H9 (cell line): ENCODE results near the gene AHSP. TPM values are rescaled to one million over a fixed set of nuclear protein-coding genes. Genes with fewer than 3 reads are reported as not detected.
A peak's percentile ranks its signal among the peaks of the same experiment; 100 is the strongest.
"Not testable (repeated sequence)": the region's sequence is repeated elsewhere in the genome, so short reads cannot be mapped to it uniquely, and the experiment has no call there.

Experiments
- DNase-seq: peaks from one replicate; pipeline ENCODE4 v3.0.0-alpha.2; 2017
- H2AFZ ChIP-seq: one replicate; pipeline ENCODE4 v1.6.1; 2013; ENCODE audit warnings: mild to moderate bottlenecking, low read length, control low read depth, moderate library complexity
- H2AK5ac ChIP-seq: 2 replicates; pipeline ENCODE4 v1.6.1; 2013; ENCODE audit warnings: low read length, control low read depth, mixed read lengths; ENCODE audit not compliant: insufficient read length
- H2BK120ac ChIP-seq: one replicate; pipeline ENCODE4 v1.6.1; 2013; ENCODE audit warnings: low read depth, mild to moderate bottlenecking, low read length, control low read depth, inconsistent platforms; ENCODE audit not compliant: poor library complexity, severe bottlenecking
- H2BK12ac ChIP-seq: 2 replicates; pipeline ENCODE4 v1.6.1; 2013; ENCODE audit warnings: low read length, control low read depth, mixed read lengths, low read depth; ENCODE audit not compliant: insufficient read length
- H2BK15ac ChIP-seq: 2 replicates; pipeline ENCODE4 v1.6.1; 2013; ENCODE audit warnings: low read depth, low read length, control low read depth
- H2BK20ac ChIP-seq: one replicate; pipeline ENCODE4 v1.6.1; 2013; ENCODE audit warnings: low read depth, mild to moderate bottlenecking, low read length, control low read depth, inconsistent platforms; ENCODE audit not compliant: poor library complexity, severe bottlenecking
- H2BK5ac ChIP-seq: 2 replicates; pipeline ENCODE4 v1.6.1; 2013; ENCODE audit warnings: low read length, control low read depth, mixed read lengths; ENCODE audit not compliant: insufficient read length
- H3K14ac ChIP-seq: 2 replicates; pipeline ENCODE4 v1.6.1; 2013; ENCODE audit warnings: low read length, control low read depth; ENCODE audit not compliant: insufficient read depth
- H3K18ac ChIP-seq: 2 replicates; pipeline ENCODE4 v1.6.1; 2013; ENCODE audit warnings: low read depth, mild to moderate bottlenecking, mixed read lengths, low read length, control low read depth; ENCODE audit not compliant: insufficient read length
- H3K23ac ChIP-seq: 2 replicates; pipeline ENCODE4 v1.6.1; 2013; ENCODE audit warnings: low read length, control low read depth, mixed read lengths, low read depth; ENCODE audit not compliant: insufficient read length
- H3K23me2 ChIP-seq: 2 replicates; pipeline ENCODE4 v1.6.1; 2013; ENCODE audit warnings: low read depth, mild to moderate bottlenecking, mixed read lengths, low read length, control low read depth; ENCODE audit not compliant: insufficient read length, poor library complexity, severe bottlenecking
- H3K27ac ChIP-seq: 2 replicates; pipeline ENCODE4 v1.5.1; 2013; ENCODE audit warnings: low read length, control low read depth, mixed read lengths, low read depth; ENCODE audit not compliant: insufficient read length
- H3K27me3 ChIP-seq: 2 replicates; pipeline ENCODE4 v1.6.1; 2013; ENCODE audit warnings: low read length, control low read depth, inconsistent platforms; ENCODE audit not compliant: insufficient read depth
- H3K4ac ChIP-seq: 2 replicates; pipeline ENCODE4 v1.6.1; 2013; ENCODE audit warnings: low read depth, mild to moderate bottlenecking, control low read depth, inconsistent platforms, low read length, moderate library complexity
- H3K4me1 ChIP-seq: 2 replicates; pipeline ENCODE4 v1.6.1; 2013; ENCODE audit warnings: low read length, control low read depth, inconsistent platforms; ENCODE audit not compliant: insufficient read depth
- H3K4me2 ChIP-seq: 2 replicates; pipeline ENCODE4 v1.6.1; 2013; ENCODE audit warnings: low read length, control low read depth, mixed read lengths; ENCODE audit not compliant: insufficient read length, insufficient read depth
- H3K56ac ChIP-seq: 2 replicates; pipeline ENCODE4 v1.6.1; 2013; ENCODE audit warnings: low read depth, mild to moderate bottlenecking, mixed read lengths, low read length, control low read depth; ENCODE audit not compliant: insufficient read length
- H3K79me1 ChIP-seq: 2 replicates; pipeline ENCODE4 v1.6.1; 2013; ENCODE audit warnings: low read depth, mild to moderate bottlenecking, moderate library complexity, low read length, control low read depth, inconsistent platforms; ENCODE audit not compliant: insufficient read depth, poor library complexity, severe bottlenecking
- H3K79me2 ChIP-seq: 2 replicates; pipeline ENCODE4 v1.6.1; 2013; ENCODE audit warnings: low read length, control low read depth, inconsistent platforms; ENCODE audit not compliant: insufficient read depth
- H3K9ac ChIP-seq: 2 replicates; pipeline ENCODE4 v1.6.1; 2013; ENCODE audit warnings: low read length, control low read depth, mixed read lengths; ENCODE audit not compliant: insufficient read length; ENCODE audit errors: extremely low read depth
- H3K9me3 ChIP-seq: one replicate; pipeline ENCODE4 v1.6.1; 2013; ENCODE audit warnings: low read depth, low read length, inconsistent platforms; ENCODE audit not compliant: control insufficient read depth
- H3T11ph ChIP-seq: one replicate; pipeline ENCODE4 v1.6.1; 2013; ENCODE audit warnings: mild to moderate bottlenecking, low read length, control low read depth, inconsistent platforms
- H4K20me1 ChIP-seq: one replicate; pipeline ENCODE4 v1.6.1; 2013; ENCODE audit not compliant: control insufficient read depth, insufficient read length, insufficient read depth
- H4K5ac ChIP-seq: 2 replicates; pipeline ENCODE4 v1.6.1; 2013; ENCODE audit warnings: low read depth, mild to moderate bottlenecking, mixed read lengths, low read length, control low read depth; ENCODE audit not compliant: insufficient read length
- H4K8ac ChIP-seq: replicated peaks from 2 replicates; pipeline ENCODE4 v1.6.1; 2013; ENCODE audit warnings: low read length, control low read depth, mixed read lengths, low read depth; ENCODE audit not compliant: insufficient read length
- H4K91ac ChIP-seq: 2 replicates; pipeline ENCODE4 v1.6.1; 2013; ENCODE audit warnings: low read depth, mild to moderate bottlenecking, moderate library complexity, mixed read lengths, low read length, control low read depth; ENCODE audit not compliant: insufficient read length
- H3K27ac Mint-ChIP-seq, 3 experiments: 2 replicates in 2 of 3; 3 replicates in 1 of 3; pipeline ENCODE4 v1.8.0; 2020 to 2021; ENCODE audit warnings: mixed read lengths in 3 of 3, mild to moderate bottlenecking in 1 of 3, moderate library complexity in 1 of 3
- H3K27me3 Mint-ChIP-seq: 2 replicates; pipeline ENCODE4 v1.8.0; 2021; ENCODE audit warnings: low read depth, mild to moderate bottlenecking, moderate library complexity, mixed read lengths
- H3K36me3 Mint-ChIP-seq, 3 experiments: 2 replicates in 2 of 3; 3 replicates in 1 of 3; pipeline ENCODE4 v1.8.0; 2020 to 2021; ENCODE audit warnings: low read depth in 3 of 3, mixed read lengths in 3 of 3; ENCODE audit not compliant: insufficient read depth in 1 of 3
- H3K4me1 Mint-ChIP-seq, 2 experiments: 2 replicates each; pipeline ENCODE4 v1.8.0; 2020; ENCODE audit warnings: mixed read lengths in 2 of 2
- H3K4me3 Mint-ChIP-seq, 2 experiments: 2 replicates in 1 of 2; 3 replicates in 1 of 2; pipeline ENCODE4 v1.8.0; 2020 to 2021; ENCODE audit warnings: mild to moderate bottlenecking in 2 of 2, mixed read lengths in 2 of 2, moderate library complexity in 1 of 2
- H3K9me3 Mint-ChIP-seq, 2 experiments: 2 replicates in 1 of 2; 3 replicates in 1 of 2; pipeline ENCODE4 v1.8.0; 2020; ENCODE audit warnings: mild to moderate bottlenecking in 2 of 2, mixed read lengths in 2 of 2, moderate library complexity in 1 of 2
- WGBS: extraction: QIAGEN DNeasy Blood & Tissue Kit; methylation state at CpG from one replicate; pipeline ENCODE4 v1.1.7; 2013; ENCODE audit warnings: missing lambda C conversion rate, low lambda C conversion rate, mixed read lengths; ENCODE audit not compliant: insufficient read length; ENCODE audit errors: extremely low coverage; 5-methylcytosine and 5-hydroxymethylcytosine counted together
- total RNA-seq: library from RNA; stranded (reverse); gene quantifications from 2 replicates; pipeline ENCODE4 v1.2.1, GENCODE V29; 2021
- TF ChIP-seq, protein P1 (sequence below): fragments of 200-600 bp; sonication (generic); conservative IDR thresholded peaks from 3 replicates; pipeline ENCODE4 v1.8.0; 2021; ENCODE audit warnings: antibody characterized with exemption, mild to moderate bottlenecking

AHSP gene
- total RNA-seq, 1 experiment from 2014 or later = not detected

DNA sequence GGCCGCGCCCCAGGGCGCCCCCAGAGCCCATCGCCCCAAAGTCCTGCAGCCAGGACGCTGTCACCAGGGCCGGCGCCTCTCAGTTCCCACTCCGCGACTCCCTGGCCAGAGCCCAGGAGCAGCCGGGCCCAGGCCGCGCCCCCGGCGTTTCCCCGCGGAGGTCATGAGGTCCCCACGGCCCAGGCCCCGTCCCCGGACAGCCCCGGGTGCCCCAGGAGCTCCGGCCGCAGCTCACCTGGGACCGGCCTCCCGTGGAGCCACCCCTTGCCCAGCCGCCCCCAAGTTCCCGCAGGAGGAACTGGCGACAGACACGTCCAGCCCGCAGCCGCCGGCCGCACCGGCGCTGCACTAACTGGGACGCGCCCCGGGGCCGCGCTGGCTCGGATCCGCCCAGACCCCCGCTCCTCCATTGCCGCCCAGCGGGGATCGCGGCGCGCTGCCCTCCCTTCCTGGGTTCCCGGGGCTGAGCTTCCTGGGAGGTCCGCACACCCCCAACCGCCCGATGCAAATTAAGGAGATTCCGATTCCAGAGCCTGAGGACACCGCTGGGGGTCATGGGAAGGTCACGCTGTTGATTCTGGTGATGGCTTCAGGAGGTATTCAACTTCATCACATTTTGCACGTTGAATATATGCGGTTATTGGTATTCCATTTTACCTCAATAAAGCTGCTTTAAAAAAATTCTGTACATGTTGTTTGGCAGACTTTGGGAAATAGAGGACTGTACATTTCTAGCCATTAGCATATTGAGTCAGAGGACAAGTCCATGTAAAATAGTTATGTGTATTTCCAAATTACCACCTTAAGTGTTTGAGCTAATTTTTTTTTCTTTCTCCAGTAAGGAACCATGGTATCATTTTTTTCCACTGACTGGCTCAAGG, 9.9 kb downstream of the AHSP start:
- H3K27me3 Mint-ChIP-seq = peaks cover 9% of the 10 kb centered on the region
- Histone ChIP-seq H3K27ac (no peak overlapping the region), H2AK5ac (no peak overlapping the region), H2BK15ac (no peak overlapping the region), H3K18ac (no peak overlapping the region), H3K23me2 (peaks cover 9% of the 10 kb centered on the region), H4K91ac (no peak overlapping the region), H3K4ac (no peak overlapping the region), H4K20me1 (no peaks in the 10 kb centered on the region), H4K8ac (no peak overlapping the region), H3K4me2 (no peak overlapping the region), H3T11ph (no peak overlapping the region), H3K9ac (no peak overlapping the region), H2BK120ac (no peak overlapping the region), H2BK12ac (no peak overlapping the region), H3K56ac (no peak overlapping the region), H4K5ac (no peak overlapping the region), H3K14ac (no peak overlapping the region; the same call in 1 of the 2 replicates), H2BK5ac (no peak overlapping the region), H3K23ac (no peak overlapping the region), H2AFZ (no peak overlapping the region), H3K4me1 (no peaks in the 10 kb centered on the region), H3K79me1 (no peaks in the 10 kb centered on the region), H3K27me3 (no peaks in the 10 kb centered on the region), H3K9me3 (peaks cover 5% of the 10 kb centered on the region), H2BK20ac (no peak overlapping the region), H3K79me2 (no peaks in the 10 kb centered on the region)
- DNase-seq = peak; percentile 34
- H3K4me1 Mint-ChIP-seq = no peaks in the 10 kb centered on the region
- peak overlapping the region in 1 of 2 experiments; percentile 44; a peak in 2 of 5 replicates for H3K4me3 Mint-ChIP-seq
- TF ChIP-seq, protein P1, sequence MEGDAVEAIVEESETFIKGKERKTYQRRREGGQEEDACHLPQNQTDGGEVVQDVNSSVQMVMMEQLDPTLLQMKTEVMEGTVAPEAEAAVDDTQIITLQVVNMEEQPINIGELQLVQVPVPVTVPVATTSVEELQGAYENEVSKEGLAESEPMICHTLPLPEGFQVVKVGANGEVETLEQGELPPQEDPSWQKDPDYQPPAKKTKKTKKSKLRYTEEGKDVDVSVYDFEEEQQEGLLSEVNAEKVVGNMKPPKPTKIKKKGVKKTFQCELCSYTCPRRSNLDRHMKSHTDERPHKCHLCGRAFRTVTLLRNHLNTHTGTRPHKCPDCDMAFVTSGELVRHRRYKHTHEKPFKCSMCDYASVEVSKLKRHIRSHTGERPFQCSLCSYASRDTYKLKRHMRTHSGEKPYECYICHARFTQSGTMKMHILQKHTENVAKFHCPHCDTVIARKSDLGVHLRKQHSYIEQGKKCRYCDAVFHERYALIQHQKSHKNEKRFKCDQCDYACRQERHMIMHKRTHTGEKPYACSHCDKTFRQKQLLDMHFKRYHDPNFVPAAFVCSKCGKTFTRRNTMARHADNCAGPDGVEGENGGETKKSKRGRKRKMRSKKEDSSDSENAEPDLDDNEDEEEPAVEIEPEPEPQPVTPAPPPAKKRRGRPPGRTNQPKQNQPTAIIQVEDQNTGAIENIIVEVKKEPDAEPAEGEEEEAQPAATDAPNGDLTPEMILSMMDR = no peak
- H3K27ac Mint-ChIP-seq = no peak overlapping the region
- peaks cover 46 to 49% of the 10 kb centered on the region in 2 experiments for H3K9me3 Mint-ChIP-seq
- WGBS = no CpG with 5 or more reads among the region's 57 CpGs
- H3K36me3 Mint-ChIP-seq = peaks cover 3 to 19% (median 12%) of the 10 kb centered on the region in 3 experiments

DNA sequence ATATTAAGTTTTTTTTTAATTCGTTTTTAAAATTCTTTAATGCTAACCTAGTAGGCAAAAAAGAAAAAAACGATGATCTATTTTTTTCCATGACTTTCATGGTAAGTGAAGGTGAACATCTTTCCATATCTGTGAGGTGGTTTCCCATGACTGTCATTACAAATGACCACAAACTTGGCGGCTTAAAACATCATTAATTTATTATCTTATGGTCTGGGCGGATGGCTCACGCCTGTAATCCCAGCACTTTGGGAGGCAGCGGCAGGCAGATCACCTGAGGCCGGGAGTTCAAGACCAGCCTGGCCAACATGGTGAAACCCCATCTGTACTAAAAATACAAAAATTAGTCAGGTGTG, 10.5 kb downstream of the AHSP start:
- H2BK5ac ChIP-seq, H3T11ph ChIP-seq, H2AFZ ChIP-seq, DNase-seq, H3K27me3 Mint-ChIP-seq, H3K14ac ChIP-seq, H3K4me1 Mint-ChIP-seq, H3K79me1 ChIP-seq, H3K27ac Mint-ChIP-seq, H2BK120ac ChIP-seq, H3K23me2 ChIP-seq, H3K4me3 Mint-ChIP-seq, H2BK12ac ChIP-seq, H4K20me1 ChIP-seq, H3K27me3 ChIP-seq, H4K91ac ChIP-seq, H3K56ac ChIP-seq, H3K4ac ChIP-seq, H3K4me1 ChIP-seq, H2AK5ac ChIP-seq, H3K23ac ChIP-seq, H3K79me2 ChIP-seq, H3K27ac ChIP-seq, H4K8ac ChIP-seq, H2BK20ac ChIP-seq, H3K9me3 ChIP-seq, H3K9ac ChIP-seq, H3K4me2 ChIP-seq, H3K18ac ChIP-seq, H4K5ac ChIP-seq, H2BK15ac ChIP-seq: not testable (repeated sequence)
- Mint-ChIP-seq H3K36me3 (peaks cover 3 to 19% (median 12%) of the 10 kb centered on the region in 3 experiments), H3K9me3 (peaks cover 51 to 54% of the 10 kb centered on the region in 2 experiments)
- WGBS = no CpG with 5 or more reads among the region's 7 CpGs
